GM12801 (cell line): Measurements from ENCODE around the gene ENAH.

ENCODE experiments used
- CTCF ChIP-seq: IDR thresholded peaks from one replicate; pipeline ENCODE4 v1.5.1; 2011; ENCODE audit warnings: control low read depth; ENCODE audit not compliant: insufficient read length; ENCODE audit errors: extremely low read depth

Gene ENAH

GRCh38 chr1:225498549-225499136, 154.3 kb downstream of the ENAH start:
- no peak for TF ChIP-seq CTCF

- TF ChIP-seq CTCF: no peak
Measured at GRCh38 chr1:225494789-225495359, 158.0 kb downstream of the ENAH start.

- TF ChIP-seq CTCF: no peak
Measured at GRCh38 chr1:225493591-225494246, 159.2 kb downstream of the ENAH start.

GRCh38 chr1:225488676-225489075, 164.2 kb downstream of the ENAH start:
- TF ChIP-seq CTCF: no peak

- TF ChIP-seq CTCF: no peak
Measured at GRCh38 chr1:225486856-225487255, 166.1 kb downstream of the ENAH start.

GRCh38 chr1:225485991-225486530, 166.9 kb downstream of the ENAH start:
- no peak for TF ChIP-seq CTCF

- TF ChIP-seq CTCF: no peak
Measured at GRCh38 chr1:225485226-225485625, 167.7 kb downstream of the ENAH start.
